Upper lobe of left lung (tissue), 4 donors: ENCODE results near the gene ARHGAP10.

Source experiments
- POLR2A ChIP-seq, 4 donors: fragments of 450-650 bp; IDR thresholded peaks; one replicate each; pipeline ENCODE4 v1.5.1; 2016 to 2017; ENCODE audit warnings: antibody characterized with exemption in 4 of 4, mild to moderate bottlenecking in 2 of 4
- POLR2AphosphoS5 ChIP-seq, 2 donors: sonication (generic); formaldehyde crosslinking; IDR thresholded peaks; one replicate each; pipeline ENCODE4 v1.5.1; 2017; ENCODE audit warnings: antibody characterized with exemption in 2 of 2
- TF ChIP-seq, protein P1 (sequence below), 6 experiments: fragments of 450-650 bp in 4 of 6; fragments of 200-600 bp in 2 of 6; sonication (generic) in 2 of 6; IDR thresholded peaks; one replicate each; pipeline ENCODE4 v1.5.1; 2016 to 2019; ENCODE audit warnings: antibody characterized with exemption in 6 of 6

DNA sequence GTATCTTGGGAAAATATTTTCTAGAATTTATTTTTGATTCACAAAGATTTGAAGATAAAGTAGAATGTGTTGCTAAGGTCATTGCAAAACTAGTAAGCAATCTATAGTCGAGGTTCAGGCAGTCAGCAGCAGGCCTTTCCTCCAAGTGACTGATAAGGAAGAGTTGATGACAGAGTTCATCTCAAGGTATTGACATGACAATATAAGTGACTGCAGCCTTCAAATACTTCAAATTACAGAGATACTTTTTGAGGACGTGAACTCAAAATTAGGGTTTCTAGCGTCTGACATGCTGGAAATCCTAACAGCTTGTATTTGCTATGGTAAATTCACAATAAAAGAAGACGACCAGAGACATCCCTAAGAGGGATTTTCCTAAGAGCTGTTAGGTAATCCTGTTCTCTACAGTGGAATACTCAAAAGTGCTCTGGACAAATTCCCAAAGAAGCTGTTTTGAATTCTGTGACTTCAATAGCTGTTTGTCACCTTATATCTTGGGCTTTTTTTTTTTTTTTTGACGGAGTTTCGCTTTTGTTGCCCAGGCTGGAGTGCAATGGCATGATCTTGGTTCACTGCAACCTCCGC lies 7.4 kb downstream of the ARHGAP10 start:
- TF ChIP-seq, protein P1, sequence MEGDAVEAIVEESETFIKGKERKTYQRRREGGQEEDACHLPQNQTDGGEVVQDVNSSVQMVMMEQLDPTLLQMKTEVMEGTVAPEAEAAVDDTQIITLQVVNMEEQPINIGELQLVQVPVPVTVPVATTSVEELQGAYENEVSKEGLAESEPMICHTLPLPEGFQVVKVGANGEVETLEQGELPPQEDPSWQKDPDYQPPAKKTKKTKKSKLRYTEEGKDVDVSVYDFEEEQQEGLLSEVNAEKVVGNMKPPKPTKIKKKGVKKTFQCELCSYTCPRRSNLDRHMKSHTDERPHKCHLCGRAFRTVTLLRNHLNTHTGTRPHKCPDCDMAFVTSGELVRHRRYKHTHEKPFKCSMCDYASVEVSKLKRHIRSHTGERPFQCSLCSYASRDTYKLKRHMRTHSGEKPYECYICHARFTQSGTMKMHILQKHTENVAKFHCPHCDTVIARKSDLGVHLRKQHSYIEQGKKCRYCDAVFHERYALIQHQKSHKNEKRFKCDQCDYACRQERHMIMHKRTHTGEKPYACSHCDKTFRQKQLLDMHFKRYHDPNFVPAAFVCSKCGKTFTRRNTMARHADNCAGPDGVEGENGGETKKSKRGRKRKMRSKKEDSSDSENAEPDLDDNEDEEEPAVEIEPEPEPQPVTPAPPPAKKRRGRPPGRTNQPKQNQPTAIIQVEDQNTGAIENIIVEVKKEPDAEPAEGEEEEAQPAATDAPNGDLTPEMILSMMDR (IDR thresholded peaks at IDR 0.05) = no peak
- TF ChIP-seq POLR2AphosphoS5 (IDR thresholded peaks at IDR 0.05) (no peak), POLR2A (IDR thresholded peaks at IDR 0.05) (no peak)
